HPDE6-E6E7 (cell line): Measurements from ENCODE around the gene FCGR2B.
"Not testable (repeated sequence)": the region's sequence is repeated elsewhere in the genome, so short reads cannot be mapped to it uniquely, and the experiment has no call there.

ENCODE experiments used
- DNase-seq: peaks from one replicate; pipeline ENCODE4 v3.0.0; 2011; ENCODE audit warnings: missing footprints; ENCODE audit errors: extremely low spot score

Gene FCGR2B

DNA sequence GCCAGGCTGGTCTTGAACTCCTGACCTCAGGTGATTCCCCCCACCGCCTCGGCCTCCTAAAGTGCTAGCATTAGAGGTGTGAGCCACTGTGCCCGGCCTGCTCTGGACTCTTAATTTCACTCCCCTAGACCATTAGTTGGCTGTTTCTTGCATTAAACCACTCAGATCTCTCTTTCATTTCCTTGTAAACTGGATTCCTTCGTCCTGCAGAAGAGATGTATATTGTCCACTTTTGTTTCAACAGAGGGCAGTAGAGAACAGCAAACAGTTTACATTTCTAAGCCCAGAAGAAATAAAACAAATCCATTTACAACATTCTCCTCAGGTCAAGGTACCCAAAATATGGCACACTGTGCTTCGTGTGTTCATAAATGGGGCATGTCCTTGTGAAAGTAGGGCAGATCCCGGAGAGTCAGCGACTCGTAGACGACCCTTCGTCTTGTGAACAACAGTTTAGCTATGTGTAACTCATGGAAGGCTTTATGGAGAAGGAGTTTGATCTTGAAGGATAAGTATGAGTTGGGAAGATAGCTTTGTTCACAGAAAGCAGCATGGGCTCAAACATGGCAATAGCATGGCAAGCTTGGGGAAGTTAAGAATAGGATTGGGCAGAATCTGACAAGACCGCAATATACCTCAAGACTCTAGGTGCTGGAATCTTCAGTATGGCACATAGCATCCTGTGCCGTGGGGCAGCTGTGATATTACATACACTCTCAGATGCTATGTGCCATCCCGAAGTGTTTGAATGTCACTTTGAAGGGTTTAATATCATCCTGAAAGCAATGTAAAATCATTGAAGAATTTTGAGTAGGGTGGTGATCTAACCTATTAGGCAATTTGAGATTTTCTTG lies 15.2 kb upstream of the FCGR2B start:
- not testable (repeated sequence) for DNase-seq

DNA sequence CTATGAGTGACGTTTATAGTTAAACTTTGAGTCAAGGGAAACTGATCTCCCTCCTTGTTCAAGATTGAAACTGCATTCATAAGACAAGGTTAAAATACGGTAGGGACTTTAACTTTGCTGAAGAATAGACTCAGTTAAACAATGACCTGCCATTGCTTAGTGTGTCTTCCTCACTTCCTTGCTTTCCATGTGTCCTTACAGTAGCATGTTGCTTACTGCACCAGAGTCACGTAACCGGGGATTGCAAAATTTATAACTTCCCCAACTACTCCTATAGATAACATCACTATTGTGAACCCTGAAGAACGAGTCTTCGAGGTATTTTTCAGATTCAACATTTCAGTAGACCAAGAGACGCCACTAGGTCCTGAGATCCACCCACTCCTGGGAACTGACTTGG lies 9.4 kb upstream of the FCGR2B start:
- DNase-seq: not testable (repeated sequence)

DNA sequence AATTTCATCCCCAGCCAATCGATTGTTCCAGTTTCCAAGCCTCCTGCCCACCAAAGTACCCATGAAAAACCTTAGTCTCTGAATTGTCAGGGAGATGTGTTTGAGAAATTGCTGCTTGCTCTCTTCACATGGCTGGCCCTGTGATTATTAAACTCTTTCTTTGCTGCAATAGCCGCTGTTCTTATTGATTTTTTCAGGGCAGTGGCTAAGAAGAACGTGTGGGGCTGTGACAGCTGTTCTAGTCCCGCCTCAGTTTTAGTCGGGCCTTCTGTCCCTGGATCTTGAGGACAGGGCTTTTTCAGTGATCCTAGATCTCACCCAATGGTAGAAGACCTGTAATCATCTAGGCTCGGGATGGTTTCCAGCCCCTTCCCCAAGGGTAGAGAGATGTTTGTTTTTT lies 9.0 kb upstream of the FCGR2B start:
- DNase-seq: not testable (repeated sequence)

GRCh38 chr1:161658524-161658923 lies 4.4 kb upstream of the FCGR2B start:
- DNase-seq: not testable (repeated sequence)

- DNase-seq: not testable (repeated sequence)
These were observed 1.2 kb upstream of the FCGR2B start for GRCh38 chr1:161661660-161662311.

GRCh38 chr1:161663569-161663968 lies 626 bp downstream of the FCGR2B start:
- not testable (repeated sequence) for DNase-seq

GRCh38 chr1:161664689-161665088 lies 1.7 kb downstream of the FCGR2B start:
- DNase-seq: not testable (repeated sequence)

DNA sequence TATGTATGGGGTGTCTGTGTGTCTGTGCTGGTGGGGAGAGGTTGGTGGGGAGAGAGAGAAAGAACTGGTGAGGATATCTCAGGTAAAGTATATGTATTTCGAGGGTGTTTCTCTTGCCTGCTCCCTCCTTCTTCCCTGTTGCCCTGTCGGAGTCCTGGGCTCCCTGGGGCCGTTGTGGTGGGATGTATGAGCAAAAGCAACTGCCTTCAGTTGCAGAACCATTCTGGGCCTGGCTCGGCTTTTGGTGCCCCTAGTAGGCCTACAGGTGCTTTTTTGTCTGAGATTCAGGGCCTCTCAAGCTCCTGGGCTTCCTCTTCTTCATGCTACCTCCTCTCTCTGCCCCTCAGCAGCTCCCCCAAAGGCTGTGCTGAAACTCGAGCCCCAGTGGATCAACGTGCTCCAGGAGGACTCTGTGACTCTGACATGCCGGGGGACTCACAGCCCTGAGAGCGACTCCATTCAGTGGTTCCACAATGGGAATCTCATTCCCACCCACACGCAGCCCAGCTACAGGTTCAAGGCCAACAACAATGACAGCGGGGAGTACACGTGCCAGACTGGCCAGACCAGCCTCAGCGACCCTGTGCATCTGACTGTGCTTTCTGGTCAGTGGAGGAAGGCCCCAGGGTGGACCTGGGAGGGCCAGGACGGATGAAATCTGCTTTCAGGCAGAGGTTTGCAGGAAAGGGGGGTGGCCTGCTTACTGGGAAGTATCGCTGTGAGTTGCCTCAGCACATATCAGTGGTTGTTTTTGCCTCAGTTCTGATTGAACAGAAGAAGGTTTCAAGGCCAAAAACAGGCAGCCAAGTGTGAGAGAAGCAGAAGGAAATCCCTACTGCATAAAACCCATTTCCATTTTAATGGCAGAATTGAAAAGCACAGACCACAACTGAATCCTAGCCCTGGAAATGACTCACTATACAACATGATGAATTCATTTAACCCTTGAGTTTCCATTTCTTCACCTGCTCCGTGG lies 8.4 kb downstream of the FCGR2B start:
- DNase-seq: not testable (repeated sequence)

DNA sequence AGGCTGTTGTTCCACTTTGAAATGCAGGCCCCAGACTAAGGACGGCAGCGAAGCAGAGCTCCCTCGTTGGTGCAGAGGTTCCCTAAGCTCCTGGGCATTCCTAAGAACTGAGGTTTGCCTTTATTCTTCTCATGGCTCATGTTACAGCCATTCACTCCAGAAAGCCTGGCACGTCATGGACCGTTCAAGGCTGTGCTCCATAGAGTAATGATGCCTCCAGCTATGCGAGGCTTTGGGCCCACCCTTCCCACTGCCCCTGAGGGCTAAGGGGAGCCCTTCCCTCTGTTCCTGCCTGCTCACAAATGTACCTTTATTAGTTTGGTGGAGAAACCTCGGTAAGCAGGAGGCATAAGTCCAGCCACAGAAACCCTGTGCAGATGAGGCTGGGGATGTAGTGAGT lies 10.5 kb downstream of the FCGR2B start:
- not testable (repeated sequence) for DNase-seq

GRCh38 chr1:161674447-161674846 lies 11.5 kb downstream of the FCGR2B start:
- not testable (repeated sequence) for DNase-seq

DNA sequence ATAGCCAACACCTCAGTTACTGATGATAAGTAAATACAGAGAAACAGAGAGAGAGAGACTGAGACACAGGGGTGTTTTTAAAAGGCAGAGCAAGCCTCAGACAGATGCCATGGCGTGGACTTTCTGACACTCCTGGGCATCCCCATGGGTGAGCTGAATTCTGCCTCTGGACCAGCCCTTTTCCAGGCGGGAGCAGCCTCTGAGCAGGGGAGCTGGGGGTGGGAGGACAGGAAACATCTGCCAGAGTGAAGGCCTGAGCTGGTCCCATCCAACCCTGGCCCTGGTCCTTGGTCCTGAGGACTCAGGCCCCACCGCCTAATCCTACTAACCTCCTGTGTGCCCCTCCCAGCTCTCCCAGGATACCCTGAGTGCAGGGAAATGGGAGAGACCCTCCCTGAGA lies 12.0 kb downstream of the FCGR2B start:
- DNase-seq: not testable (repeated sequence)

DNA sequence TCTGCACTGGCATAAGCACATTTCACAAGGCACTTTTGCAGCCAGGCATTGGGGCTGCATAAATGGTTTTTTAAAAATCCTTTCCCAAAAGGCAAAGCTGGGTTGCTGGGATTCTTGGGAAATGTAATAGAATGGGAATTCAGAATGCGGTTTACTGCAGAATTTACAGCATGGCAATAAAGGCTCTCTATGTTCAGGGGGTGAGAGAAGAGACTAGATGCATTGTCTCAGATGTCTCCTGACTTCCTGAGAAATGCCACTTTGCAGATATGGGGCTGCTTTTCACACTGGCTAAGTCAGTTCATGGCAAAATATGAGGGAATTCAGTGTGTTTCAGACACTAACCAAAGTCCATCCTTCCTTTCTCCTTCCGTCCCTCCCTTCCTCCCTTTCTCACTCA lies 13.5 kb downstream of the FCGR2B start:
- no peak for DNase-seq

DNA sequence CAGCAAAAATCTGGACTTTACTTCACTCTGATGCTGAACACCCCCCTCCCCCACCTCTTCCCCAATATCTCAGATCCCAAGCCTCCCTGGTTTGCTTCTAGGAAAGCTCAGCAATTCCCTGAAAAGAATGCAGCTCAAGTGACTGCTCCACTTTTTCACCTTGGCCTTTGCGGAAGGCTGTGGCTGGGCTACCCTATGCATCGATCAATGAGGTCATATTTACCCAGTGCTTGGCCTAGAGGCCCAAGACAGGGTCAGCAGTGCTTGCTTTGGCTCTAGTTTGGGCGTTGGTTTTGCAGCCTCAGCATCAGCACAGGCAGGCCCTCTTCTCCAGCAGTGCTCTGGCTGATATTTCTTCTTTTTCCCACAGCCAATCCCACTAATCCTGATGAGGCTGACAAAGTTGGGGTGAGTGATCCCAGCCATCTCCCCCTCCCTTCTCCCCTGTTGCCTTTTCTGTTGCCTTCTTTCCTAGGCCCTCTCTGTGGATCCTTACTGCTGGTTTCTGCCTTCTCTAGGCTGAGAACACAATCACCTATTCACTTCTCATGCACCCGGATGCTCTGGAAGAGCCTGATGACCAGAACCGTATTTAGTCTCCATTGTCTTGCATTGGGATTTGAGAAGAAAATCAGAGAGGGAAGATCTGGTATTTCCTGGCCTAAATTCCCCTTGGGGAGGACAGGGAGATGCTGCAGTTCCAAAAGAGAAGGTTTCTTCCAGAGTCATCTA lies 14.2 kb downstream of the FCGR2B start:
- DNase-seq: no peak

GRCh38 chr1:161678500-161678899 lies 15.6 kb downstream of the FCGR2B start:
- no peak for DNase-seq

DNA sequence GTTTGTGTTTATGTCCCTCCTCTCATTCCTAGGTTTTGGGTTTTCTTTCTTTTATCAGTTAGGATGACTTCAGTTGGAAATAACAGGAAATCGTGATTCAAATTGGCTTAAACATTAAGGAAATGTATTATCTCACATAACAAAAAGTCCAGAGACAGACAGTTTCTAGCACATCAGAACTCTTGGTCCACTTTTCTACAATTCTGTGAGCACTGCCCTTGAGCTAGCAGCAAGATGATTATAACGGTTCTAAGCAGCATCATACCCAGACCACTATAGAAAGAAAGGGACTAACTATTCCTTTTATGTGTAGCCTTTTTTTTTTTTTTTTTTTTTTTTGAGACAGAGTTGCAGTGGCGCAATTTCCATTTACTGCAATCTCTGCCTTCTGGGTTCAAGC lies 18.9 kb downstream of the FCGR2B start:
- no peak for DNase-seq

DNA sequence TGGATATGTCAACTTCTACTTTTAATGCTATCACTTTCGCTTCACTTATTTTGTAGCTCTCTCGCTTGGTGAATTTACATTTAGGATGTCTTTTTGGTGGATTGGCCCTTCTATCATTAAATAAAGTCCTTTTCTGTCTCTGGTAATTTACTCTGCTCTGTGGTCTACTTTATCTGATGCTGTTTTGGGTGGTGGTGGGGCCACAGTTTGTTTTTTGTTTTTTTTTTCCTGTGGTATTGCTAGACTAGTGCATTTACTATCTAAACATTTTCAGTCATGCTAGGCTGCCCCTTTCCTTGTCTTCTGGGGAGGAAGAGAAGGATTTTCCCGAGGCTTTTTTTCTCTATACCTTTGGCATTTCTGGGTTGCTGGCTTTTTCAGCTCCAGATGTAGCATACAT lies 26.0 kb downstream of the FCGR2B start:
- DNase-seq: no peak

DNA sequence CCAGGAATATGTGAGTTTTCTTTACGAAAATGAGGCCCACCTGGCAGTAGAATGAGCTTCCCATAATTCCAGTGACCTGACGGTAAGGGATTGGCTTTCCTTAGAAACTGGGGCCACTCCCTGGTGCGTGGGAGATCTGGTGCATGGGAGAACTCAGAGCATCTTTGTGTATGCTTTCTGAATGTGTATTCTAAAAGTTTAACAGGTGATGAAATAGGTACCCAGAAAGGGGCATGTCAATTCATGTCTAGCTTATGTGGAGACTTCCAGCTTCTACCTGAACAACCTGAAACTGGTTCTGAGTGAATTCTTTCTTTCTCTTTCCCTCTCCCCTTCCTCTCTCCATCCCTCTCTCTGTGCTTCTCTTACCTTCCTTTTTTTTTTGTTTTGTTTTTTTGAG lies 28.9 kb downstream of the FCGR2B start:
- DNase-seq: no peak

DNA sequence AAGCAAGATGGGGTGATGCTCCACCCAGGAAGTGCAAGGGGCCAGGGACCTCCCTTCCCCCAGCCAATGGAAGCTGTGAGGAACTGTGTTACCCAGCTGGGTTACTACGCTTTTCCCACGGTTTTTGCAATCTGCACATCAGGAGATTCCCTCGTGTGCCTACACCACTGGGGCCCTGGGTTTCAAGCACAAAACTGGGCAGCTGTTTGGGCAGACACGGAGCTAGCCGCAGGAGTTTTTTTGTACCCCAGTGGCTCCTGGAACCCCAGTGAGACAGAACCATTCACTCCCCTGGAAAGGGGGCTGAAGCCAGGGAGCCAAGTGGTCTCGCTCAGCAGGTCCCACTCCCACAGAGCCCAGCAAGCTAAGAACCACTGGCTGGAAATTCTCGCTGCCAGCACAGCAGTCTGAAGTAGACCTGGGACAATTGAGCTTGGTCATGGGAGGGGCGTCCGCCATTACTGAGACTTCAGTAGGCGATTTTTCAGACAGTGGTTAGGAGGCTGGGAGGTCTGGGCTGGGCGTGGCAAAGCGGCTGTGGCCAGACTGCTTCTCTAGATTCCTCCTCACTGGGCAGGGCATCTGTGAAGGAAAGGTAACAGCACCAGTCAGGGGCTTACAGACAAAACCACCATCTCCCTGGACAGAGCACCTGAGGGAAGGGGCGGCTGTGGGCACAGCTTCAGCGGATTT lies 30.2 kb downstream of the FCGR2B start:
- not testable (repeated sequence) for DNase-seq

GRCh38 chr1:161698302-161698701 lies 35.4 kb downstream of the FCGR2B start:
- DNase-seq: not testable (repeated sequence)

GRCh38 chr1:161702250-161702649 lies 39.3 kb downstream of the FCGR2B start:
- no peak for DNase-seq

DNA sequence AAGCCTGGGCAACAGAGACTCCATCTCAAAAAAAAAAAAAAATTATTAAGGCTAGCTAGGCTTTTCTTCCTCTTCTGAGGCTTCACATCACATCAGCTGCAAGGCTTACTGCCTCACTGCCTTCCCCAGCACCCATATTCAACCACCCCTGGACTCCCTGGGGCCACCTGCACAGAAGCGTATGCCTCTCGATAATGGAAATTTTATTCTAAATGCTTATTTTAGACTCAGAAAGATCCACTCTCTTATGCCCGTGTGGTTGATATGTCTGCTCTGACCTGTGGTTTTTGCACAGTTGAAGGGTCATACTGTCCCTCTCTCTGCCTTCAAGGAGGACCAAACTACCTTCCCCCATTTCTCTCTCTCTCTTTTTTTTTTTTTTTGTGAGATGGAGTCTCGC lies 42.6 kb downstream of the FCGR2B start:
- no peak for DNase-seq
